A673 (cell line): ENCODE data around the gene PCDHB6. TPM values are rescaled to one million over a fixed set of nuclear protein-coding genes. Genes with fewer than 3 reads are reported as not detected.
"Not testable (repeated sequence)": the region's sequence is repeated elsewhere in the genome, so short reads cannot be mapped to it uniquely, and the experiment has no call there.

Experiments
- BruUV-seq: library from RNA; stranded (reverse); fragments of 400-500 nt; replicated peaks from 2 replicates; lab custom pipeline; 2021; lab: Mats Ljungman, UMichigan
- CTCF ChIA-PET: fragments of 300-600 bp; sonication (Branson Sonifier 250); formaldehyde crosslinking; loops from one replicate; lab custom pipeline; 2022; ENCODE audit warnings: antibody characterized with exemption; lab: Charles Lee
- POLR2A ChIA-PET: fragments of 300-600 bp; sonication (Branson Sonifier 250); formaldehyde crosslinking; loops from one replicate; lab custom pipeline; 2022; ENCODE audit warnings: antibody characterized with exemption; ENCODE audit not compliant: low non-redundant PET; lab: Charles Lee
- DNase-seq: peaks from one replicate; pipeline ENCODE4 v3.0.0-alpha.2; 2015; ENCODE audit warnings: low spot score
- H3K27ac ChIP-seq: fragments of 200-600 bp; sonication (generic); 2 replicates; pipeline ENCODE4 v1.5.1; 2016; ENCODE audit warnings: mixed run types, low read depth, mild to moderate bottlenecking, mixed read lengths, antibody characterized with exemption, low read length; ENCODE audit not compliant: poor library complexity, severe bottlenecking
- H3K27me3 ChIP-seq: fragments of 200-600 bp; sonication (generic); replicated peaks from 2 replicates; pipeline ENCODE4 v1.6.1; 2017; ENCODE audit warnings: mixed run types, low read depth, mild to moderate bottlenecking, mixed read lengths, antibody characterized with exemption, low read length; ENCODE audit not compliant: insufficient read depth, poor library complexity
- H3K36me3 ChIP-seq: fragments of 200-600 bp; sonication (generic); 2 replicates; pipeline ENCODE4 v1.6.1; 2016; ENCODE audit warnings: mixed run types, mild to moderate bottlenecking, mixed read lengths, antibody characterized with exemption, low read length; ENCODE audit not compliant: insufficient read depth, poor library complexity, severe bottlenecking
- H3K4me1 ChIP-seq: fragments of 200-600 bp; sonication (generic); 2 replicates; pipeline ENCODE4 v1.6.1; 2017; ENCODE audit warnings: mixed run types, mild to moderate bottlenecking, mixed read lengths, antibody characterized with exemption, low read length; ENCODE audit not compliant: insufficient read depth, poor library complexity, severe bottlenecking
- H3K4me3 ChIP-seq: fragments of 200-600 bp; sonication (generic); 2 replicates; pipeline ENCODE4 v1.5.1; 2016; ENCODE audit warnings: low read depth, mixed run types, mild to moderate bottlenecking, mixed read lengths, low read length; ENCODE audit not compliant: poor library complexity, severe bottlenecking
- H3K9me3 ChIP-seq: fragments of 200-600 bp; sonication (generic); 2 replicates; pipeline ENCODE4 v1.6.1; 2016; ENCODE audit warnings: mixed run types, low read depth, mild to moderate bottlenecking, mixed read lengths, antibody characterized with exemption, low read length; ENCODE audit not compliant: poor library complexity, severe bottlenecking
- CTCF ChIP-seq: fragments of 300-800, 200-600 bp; sonication (generic); conservative IDR thresholded peaks from 2 replicates; pipeline ENCODE4 v1.5.1; 2017; ENCODE audit warnings: low read depth, mild to moderate bottlenecking, antibody characterized with exemption, low read length, moderate library complexity, mixed read lengths
- EZH2 ChIP-seq: fragments of 200-600 bp; sonication (generic); IDR thresholded peaks from 2 replicates; pipeline ENCODE4 v1.6.1; 2017; ENCODE audit warnings: borderline replicate concordance, low read depth, mild to moderate bottlenecking, mixed read lengths, antibody characterized with exemption, low read length; ENCODE audit not compliant: poor library complexity, severe bottlenecking
- intact Hi-C: fragments of 100-400 bp; cut with micrococcal nuclease; formaldehyde crosslinking; loops from one replicate; pipeline ENCODE4 v1.10.0; 2022; ENCODE audit not compliant: unreplicated experiment
- total RNA-seq: library from RNA; stranded (reverse); gene quantifications from 2 replicates; pipeline ENCODE4 v1.2.3, GENCODE V29; 2021

Gene PCDHB6
- total RNA-seq, 1 experiment from 2014 or later, result 7.3 TPM

GRCh38 chr5:141155540-141156374 lies 5.9 kb downstream of the PCDHB6 start:
- DNase-seq, result peak; percentile 65
- Histone ChIP-seq H3K27me3 (no peaks in the 10 kb centered on the region), H3K4me1 (no peaks in the 10 kb centered on the region), H3K9me3 (no peaks in the 10 kb centered on the region), H3K36me3 (no peaks in the 10 kb centered on the region), H3K4me3 (no peak overlapping the region), H3K27ac (no peak overlapping the region)
- no TSS peak for BruUV-seq
- intact Hi-C loops, result no loop called here
- peak; percentile 72 for TF ChIP-seq CTCF
- TF ChIP-seq EZH2, result no peak
- CTCF ChIA-PET, result interaction anchor here (1.0 to 1.3 kb wide), 3 partner anchors 27 to 408 kb away, joined by 3 to 8 read pairs (median 3); partner anchors contain the start of genes PCDHB16 and PCDHB2
- POLR2A ChIA-PET, result no interaction called here

GRCh38 chr5:141157356-141157755 lies 7.5 kb downstream of the PCDHB6 start:
- H3K4me3 ChIP-seq, H3K9me3 ChIP-seq, CTCF ChIA-PET, H3K27ac ChIP-seq, H3K4me1 ChIP-seq, H3K27me3 ChIP-seq, H3K36me3 ChIP-seq, POLR2A ChIA-PET, intact Hi-C loops, DNase-seq, BruUV-seq: not testable (repeated sequence)

GRCh38 chr5:141157901-141158300 lies 8.0 kb downstream of the PCDHB6 start:
- CTCF ChIA-PET, POLR2A ChIA-PET, intact Hi-C loops, BruUV-seq, H3K27ac ChIP-seq, H3K4me1 ChIP-seq, H3K27me3 ChIP-seq, DNase-seq, H3K9me3 ChIP-seq, H3K36me3 ChIP-seq, H3K4me3 ChIP-seq: not testable (repeated sequence)

GRCh38 chr5:141172381-141173204 lies 22.7 kb downstream of the PCDHB6 start, which contains the start of gene PCDHB7:
PCDHB7 (plus strand) TSS chr5:141172644; CDS start chr5:141172836, 192 bp downstream.
- BruUV-seq, result TSS peak; percentile 43
- Histone ChIP-seq H3K27me3 (no peaks in the 10 kb centered on the region), H3K27ac (no peak within 1 kb of the TSS), H3K4me3 (peak within 1 kb of the TSS; percentile 16), H3K4me1 (no peaks in the 10 kb centered on the region), H3K9me3 (no peaks in the 10 kb centered on the region), H3K36me3 (no peaks in the 10 kb centered on the region)
- intact Hi-C loops, result no loop called here
- ChIA-PET POLR2A (no interaction called here), CTCF (no interaction called here)
- TF ChIP-seq CTCF (peak; percentile 83), EZH2 (no peak)
- peak; percentile 85 for DNase-seq

GRCh38 chr5:141174291-141175104 lies 24.6 kb downstream of the PCDHB6 start:
- DNase-seq, H3K9me3 ChIP-seq, POLR2A ChIA-PET, H3K27ac ChIP-seq, H3K36me3 ChIP-seq, H3K4me1 ChIP-seq, intact Hi-C loops, CTCF ChIA-PET, H3K4me3 ChIP-seq, BruUV-seq, H3K27me3 ChIP-seq: not testable (repeated sequence)
